GM21515 (cell line): Measurements from ENCODE around the gene RPS8.
"Not testable (repeated sequence)": the region's sequence is repeated elsewhere in the genome, so short reads cannot be mapped to it uniquely, and the experiment has no call there.

ENCODE experiments used
- ATAC-seq: cut with Tn5 transposase; IDR thresholded peaks from one replicate; pipeline ENCODE4 v1.9.1; 2021; ENCODE audit not compliant: unreplicated experiment

The RPS8 gene

GRCh38 chr1:44775078-44775929, at the start of gene RPS8:
Gene RPS8 (plus strand): TSS chr1:44775540. CDS start chr1:44775597, 57 bp downstream.
- ATAC-seq: peak; percentile 82

GRCh38 chr1:44730741-44731512, 44.4 kb upstream of the RPS8 start, which contains the start of gene RNU5D-1:
Gene RNU5D-1 (minus strand): TSS chr1:44731170.
- peak; percentile 72 for ATAC-seq

GRCh38 chr1:44733365-44733764, 42.0 kb upstream of the RPS8 start:
- ATAC-seq: no peak

GRCh38 chr1:44733784-44734183, 41.6 kb upstream of the RPS8 start:
- ATAC-seq: no peak

- ATAC-seq: no peak
Measured at GRCh38 chr1:44735992-44736391, 39.3 kb upstream of the RPS8 start.

GRCh38 chr1:44738953-44739306, 36.4 kb upstream of the RPS8 start:
- ATAC-seq: not testable (repeated sequence)

- ATAC-seq: peak; percentile 93
Measured at GRCh38 chr1:44739307-44740178, 35.8 kb upstream of the RPS8 start, which contains the start of gene KIF2C. Gene KIF2C (plus strand): TSS chr1:44739837. CDS start chr1:44739933, 96 bp downstream.

- ATAC-seq: peak; percentile 13
Measured at GRCh38 chr1:44740179-44740617, 35.1 kb upstream of the RPS8 start.

- ATAC-seq: no peak
Measured at GRCh38 chr1:44743211-44743610, 32.1 kb upstream of the RPS8 start.

- ATAC-seq: no peak
Measured at GRCh38 chr1:44747878-44748277, 27.5 kb upstream of the RPS8 start.

GRCh38 chr1:44757420-44757819, 17.9 kb upstream of the RPS8 start:
- ATAC-seq: no peak

GRCh38 chr1:44759077-44759476, 16.3 kb upstream of the RPS8 start:
- no peak for ATAC-seq

- ATAC-seq: no peak
Measured at GRCh38 chr1:44760876-44761275, 14.5 kb upstream of the RPS8 start.

GRCh38 chr1:44766421-44766820, 8.9 kb upstream of the RPS8 start:
- not testable (repeated sequence) for ATAC-seq

- no peak for ATAC-seq
Measured at GRCh38 chr1:44775930-44776729, 790 bp downstream of the RPS8 start.

GRCh38 chr1:44776730-44777068, 1.4 kb downstream of the RPS8 start:
- ATAC-seq: no peak

GRCh38 chr1:44777547-44777946, 2.2 kb downstream of the RPS8 start:
- no peak for ATAC-seq

- no peak for ATAC-seq
Measured at GRCh38 chr1:44777969-44778635, 2.8 kb downstream of the RPS8 start.

GRCh38 chr1:44778705-44779576, 3.6 kb downstream of the RPS8 start:
- no peak for ATAC-seq
